Suppressor macrophage (primary cell): Measurements from ENCODE around the gene FAT1.

Experiments
- DNase-seq, 4 experiments: peaks; one replicate each; pipeline ENCODE4 v3.0.0-alpha.2; 2020 to 2022

The FAT1 gene

DNA sequence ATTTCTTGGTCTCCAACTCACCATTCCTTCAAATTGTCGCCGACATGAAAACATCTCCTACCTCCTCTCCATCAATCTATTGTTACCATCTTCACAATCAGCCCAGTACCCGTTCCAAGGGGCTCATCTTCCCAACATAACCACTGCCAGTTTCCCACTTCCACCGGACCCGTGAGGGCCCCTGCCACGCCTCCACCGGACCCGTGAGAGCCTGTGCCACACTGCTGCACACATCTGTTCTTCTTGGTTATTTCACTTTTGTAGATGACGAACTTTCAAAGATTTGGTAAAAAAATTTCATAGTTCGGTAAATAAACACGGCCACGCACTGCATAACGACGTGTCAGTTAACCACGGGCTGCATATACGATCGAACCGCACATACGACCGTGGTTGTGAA is 65.0 kb downstream of the FAT1 start:
- DNase-seq = no peak

DNA sequence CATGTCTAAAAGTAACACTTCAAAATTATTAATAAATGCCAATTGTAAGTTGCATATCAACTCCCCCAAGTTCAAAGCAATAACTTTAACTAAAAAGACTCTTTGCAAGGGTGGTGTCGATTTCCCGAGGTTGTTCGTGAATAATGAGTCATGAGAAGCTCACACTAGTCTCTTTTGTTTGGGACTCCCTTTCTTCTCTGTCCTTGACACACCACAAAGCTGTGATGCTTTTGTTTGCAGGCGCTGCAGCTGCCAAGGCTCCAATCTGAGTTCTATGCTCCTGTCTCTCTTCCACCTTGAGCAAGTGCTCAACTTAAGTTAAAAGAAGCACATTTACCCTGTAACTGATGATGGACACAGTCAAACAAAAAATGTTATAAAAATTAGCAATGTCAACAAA is 65.9 kb downstream of the FAT1 start:
- no peak for DNase-seq

DNA sequence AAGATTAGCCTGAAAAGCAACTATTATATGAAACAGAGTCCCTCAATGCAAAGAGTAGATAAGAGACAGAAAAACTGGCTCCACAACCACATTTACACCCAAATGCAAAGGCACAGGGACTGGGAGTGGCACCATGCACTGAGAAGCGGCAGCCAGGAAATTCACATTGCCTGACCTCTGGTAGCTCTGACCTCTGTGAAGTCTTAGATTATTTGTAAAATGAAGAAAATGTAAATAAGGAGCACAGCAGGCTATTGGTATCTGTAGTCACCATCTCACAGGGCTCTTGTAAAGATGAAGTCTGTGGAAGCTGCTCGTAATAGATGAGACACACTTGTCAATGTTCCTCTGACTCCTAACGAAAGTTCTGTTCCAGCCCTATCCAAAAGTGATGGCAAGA is 69.7 kb downstream of the FAT1 start:
- DNase-seq = no peak

DNA sequence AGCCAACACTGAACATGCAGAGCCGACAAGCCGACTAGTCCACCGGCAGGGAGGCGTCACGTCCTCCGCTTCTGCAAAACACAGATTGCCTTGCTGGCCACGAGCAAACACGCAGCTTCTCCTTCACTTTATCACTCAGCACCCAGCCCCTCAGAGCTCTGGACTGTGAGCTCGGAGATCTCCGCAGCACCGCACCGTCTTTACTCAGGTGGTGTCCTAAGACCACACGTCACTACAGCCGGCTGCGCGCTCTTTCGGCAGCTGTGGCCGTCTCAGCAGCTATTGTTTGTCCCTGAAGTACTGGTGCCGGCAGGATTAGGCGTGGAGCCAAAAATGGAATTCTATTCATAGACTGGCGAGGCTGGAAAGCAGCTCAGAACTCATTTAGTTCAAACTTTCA is 72.0 kb downstream of the FAT1 start:
- no peak for DNase-seq

DNA sequence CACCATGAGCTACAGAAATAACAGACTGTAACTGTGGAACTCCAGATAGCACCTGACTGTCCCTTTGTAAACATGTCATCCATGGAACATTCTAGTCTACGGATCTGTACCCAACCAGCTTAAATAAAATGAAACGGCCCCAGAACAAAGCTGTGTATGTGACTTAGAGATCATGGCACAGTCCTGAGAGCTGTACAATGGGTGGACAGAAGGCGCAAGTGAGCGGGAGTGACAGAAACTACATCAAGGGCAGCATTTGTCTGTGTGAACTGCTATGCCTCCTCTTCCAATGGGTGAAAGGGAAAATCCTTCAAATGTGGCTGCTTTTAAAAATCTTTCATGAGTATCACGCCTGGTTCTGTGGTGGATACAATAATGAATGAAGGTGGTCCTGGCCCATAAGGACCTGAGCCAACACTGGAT is 72.5 kb downstream of the FAT1 start:
- DNase-seq = no peak

DNA sequence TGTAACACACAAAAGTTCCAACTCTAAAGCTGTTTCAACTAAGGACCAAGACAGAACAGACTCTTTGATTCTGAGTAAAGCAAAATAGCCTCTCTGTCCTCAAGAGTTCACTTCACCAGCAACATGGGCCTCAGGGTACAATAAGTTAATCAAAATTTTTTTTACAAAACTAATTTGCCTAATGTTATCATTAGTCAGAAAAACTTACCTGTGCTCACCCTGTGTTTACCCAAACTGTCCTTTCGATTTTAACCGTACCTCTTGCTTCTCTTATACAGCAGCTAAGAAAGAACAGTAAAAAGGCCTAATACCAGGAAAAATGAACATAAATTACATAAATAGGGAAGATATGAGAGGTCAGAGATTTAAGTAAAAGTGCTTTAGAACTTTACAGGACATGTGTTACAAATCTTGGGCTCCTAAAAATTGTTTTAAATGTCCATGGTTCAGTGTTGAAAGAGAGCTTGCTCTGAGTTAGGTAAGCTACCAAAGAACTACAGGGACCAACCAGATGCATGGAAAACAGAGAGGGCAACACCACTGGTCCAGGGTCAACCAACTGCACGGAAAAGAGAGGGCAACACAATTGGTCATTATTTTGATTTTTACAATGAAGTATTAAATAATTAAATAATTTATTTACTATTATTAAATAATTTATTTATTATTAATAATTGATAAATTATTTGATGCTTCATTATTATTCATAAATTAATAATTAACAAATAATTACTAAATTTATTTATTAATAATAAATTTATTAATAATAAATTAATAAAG is 73.1 kb downstream of the FAT1 start:
- DNase-seq = no peak

DNA sequence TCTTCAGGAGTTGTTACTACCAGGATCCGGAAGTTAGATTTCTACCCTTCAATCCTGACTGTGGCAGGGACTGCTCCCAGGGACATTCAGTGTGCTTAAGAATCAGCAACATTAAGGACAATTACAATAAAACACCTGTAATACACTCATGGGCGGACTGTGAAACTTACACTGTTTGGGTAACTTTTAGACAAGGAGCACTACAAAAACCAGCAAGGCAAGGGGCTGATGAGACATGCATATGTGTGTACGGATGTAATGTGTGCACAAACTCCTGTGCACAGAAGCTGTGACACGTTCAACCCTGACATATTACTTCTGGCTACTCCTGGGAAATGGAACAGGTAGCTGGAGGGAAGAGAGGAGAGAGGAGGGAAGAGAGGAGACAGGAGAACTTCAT is 75.8 kb downstream of the FAT1 start:
- DNase-seq = no peak

DNA sequence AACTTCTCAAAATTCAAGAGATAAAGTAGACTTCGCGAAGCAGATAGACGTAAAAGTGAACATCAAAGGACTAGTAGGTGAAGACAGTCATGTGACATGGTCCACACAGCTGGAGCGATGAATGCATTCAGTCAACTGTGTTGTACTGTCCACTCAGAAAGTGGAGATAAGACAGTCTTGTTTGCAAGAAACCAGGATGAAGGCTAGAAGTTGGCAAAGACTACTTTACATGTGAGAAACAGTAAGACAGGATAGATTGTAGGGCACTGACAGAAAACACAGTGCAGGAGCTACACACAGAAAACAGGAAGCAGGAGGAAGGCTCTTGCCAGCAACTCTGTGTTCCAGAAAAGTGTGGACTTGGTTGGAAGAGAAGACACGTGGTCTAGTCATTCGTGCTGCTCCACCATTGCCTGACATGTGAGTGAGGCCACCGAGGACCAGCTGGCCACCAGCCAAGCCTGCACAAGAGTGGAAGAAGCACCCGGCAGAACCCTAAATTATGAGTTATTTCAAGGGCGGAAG is 78.9 kb downstream of the FAT1 start:
- DNase-seq = no peak

DNA sequence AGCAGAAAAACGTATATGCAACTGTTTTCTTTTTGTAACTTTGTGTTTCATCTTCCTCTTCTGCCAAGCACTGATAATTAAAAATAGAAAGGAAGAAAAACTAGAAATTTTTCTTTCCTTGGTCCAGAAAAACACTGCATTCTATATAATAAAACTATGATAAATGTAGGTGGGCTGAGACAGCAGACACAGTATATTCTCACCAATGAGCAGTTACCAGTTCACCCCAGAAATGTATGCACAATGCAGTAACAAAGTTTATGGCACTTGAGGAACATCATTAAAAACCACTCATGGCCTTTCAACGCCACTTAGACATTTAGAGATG is 79.4 kb downstream of the FAT1 start:
- no peak for DNase-seq

DNA sequence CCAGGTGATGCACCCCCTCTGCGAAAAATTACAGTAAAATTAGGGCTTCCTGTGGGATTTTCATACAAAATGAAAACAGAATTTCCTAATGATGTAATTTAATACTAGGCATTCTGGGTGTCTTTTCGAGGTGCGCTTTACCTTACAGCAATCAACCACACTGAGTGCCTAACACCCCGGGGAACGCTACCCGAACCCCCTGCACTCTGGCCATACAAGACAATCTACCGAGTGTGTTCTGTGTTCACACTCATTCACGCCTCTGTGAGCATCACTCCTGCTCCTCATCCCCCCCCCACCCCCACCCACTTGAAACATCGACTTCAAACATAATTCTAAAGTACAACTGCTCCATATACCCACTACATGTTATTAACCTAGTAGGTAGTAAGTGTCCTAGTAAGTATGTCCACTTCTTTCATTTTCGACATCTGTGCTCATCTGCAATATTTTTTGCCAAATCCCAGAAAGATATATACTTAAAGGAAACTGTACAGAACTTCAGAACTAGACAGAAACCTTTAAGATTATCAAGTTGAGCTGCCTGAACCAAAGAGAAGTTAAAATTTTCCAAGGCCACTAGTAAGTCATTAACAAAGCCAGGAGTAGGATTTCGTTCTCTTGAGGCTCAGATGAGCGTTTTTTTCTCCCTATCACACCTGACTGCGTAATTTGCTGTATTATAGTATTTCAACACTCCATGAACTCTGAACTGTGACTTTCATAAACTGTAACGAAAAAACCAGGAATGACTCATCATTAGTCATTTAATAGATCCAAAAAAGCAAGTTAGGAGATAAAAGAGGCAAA is 80.0 kb downstream of the FAT1 start:
- DNase-seq = no peak

DNA sequence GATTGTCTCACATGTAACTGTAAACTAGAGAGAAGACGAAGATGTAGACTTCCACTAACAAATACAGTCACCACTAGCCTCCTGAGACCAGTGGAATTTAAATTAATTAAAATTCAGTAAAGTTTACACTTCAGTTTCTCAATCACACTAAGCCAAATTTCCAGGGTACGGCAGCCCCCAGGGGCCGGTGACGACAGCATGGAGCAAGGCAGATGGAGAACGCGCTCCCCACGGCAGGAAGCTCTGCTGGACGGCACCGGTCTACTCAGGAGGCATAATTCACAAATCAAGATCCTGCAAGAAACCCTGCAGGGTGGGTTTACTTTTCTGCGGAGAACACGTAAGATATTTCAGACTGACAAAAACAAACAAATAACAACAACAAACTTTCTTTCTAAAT is 80.7 kb downstream of the FAT1 start:
- DNase-seq = no peak

DNA sequence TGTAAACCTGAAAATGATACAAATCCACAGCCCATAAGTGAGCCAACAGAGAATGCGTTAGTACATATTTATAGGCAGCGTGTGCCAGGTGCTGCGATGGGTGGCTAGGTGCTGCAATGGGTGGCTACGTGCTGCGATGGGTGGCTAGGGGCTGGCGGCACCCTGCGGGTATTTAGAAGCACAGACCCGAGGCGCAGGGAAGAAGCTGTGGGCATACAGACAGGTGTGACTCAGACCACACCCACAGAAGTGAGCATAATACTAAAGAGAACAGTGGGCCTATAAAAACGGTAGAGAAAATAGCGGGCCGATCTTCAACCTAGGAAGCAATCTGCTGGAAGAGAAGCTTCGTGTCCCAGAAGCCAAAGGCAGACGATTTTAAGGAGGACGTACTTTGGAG is 81.1 kb downstream of the FAT1 start:
- DNase-seq = no peak

DNA sequence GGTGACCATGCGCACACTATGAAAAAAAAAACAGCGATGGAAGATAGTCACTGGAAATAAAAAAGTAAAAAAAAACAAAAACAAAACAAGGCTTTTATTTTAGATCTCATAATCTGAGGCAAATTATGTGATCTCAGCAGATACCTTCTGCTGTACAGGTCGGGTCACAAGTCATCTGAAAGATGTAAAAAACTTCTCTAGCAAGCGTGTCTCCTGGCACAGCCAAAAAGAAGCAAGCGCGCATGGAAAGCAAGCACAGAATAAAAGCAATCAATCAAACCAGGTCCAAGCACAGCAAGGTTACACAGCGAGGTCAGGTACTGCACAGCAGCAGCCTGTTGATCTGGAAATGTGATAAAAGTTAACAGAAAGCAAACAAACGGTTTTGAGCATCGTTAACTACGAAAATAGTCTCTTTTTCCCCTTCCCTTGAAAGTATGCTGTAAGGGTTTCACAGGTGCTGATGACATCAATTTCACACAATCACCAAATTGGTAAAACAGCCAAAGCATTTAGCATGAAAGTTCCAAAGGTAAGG is 89.0 kb downstream of the FAT1 start:
- no peak for DNase-seq

DNA sequence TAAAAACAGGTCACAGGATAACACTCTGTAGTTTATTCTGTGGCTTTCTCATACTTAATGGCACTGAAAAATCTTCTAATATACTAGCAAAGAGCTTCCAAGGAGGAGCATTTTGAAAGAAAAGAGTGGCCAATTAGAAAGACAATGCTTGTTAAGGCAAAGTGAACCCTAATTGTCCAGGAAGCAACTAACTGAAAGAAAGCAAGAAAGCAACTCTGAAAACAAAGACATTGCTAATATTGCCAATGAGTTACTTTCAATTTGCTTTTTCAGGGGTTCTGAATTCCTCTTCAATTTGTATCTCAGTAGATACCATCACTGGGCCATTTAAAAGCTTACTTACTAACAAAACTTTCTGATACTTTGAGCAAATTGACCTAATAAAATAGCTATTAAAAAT is 89.8 kb downstream of the FAT1 start:
- no peak for DNase-seq

DNA sequence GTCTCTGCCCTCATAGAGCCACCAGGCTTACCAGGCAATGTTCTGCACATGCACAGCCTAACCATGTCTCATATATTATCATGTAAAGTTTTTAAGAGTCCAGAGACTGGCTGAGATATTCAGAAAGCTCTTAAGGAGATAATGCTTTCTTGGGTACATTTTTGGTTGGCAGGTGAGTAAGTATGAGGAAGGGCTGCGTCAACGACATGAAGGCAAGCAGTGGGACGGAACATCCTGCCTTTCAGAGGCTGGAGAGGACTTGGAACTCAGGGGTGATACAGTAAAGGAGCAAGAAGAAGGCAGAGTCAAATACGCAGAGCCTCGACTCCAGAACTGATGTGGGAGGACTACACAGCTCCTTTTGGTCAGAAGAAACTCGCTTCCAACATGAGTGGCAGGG is 93.5 kb downstream of the FAT1 start:
- DNase-seq = no peak

DNA sequence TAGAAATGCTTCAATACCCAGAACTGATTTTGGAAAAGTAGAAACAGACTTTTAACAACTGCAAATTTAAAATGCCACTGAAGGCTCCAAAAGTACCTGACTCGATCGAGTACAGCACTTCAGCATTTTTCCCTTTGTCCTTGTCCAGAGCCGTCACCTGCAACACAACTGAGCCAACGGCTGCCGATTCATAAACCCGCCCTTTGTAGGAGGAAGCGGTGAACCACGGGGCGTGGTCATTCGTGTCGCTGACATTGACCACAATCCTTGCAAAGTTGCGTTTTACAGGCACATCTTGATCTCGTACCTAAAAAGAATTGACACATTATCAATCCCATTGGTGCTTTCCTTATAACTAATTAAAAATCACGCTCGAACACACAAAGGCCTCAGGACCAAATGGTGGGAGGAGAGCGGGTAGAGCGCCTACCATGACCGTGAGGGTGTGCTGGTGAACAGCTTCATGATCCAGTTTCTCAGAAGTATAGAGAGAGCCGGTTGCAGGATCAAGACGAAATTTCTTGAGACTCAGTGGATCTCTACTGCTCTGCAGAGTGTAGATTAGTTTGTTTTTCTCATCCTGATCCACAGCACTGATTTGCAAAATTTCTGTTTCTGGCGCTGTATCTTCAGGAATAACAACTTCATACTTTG is 95.5 kb downstream of the FAT1 start:
- DNase-seq = no peak

DNA sequence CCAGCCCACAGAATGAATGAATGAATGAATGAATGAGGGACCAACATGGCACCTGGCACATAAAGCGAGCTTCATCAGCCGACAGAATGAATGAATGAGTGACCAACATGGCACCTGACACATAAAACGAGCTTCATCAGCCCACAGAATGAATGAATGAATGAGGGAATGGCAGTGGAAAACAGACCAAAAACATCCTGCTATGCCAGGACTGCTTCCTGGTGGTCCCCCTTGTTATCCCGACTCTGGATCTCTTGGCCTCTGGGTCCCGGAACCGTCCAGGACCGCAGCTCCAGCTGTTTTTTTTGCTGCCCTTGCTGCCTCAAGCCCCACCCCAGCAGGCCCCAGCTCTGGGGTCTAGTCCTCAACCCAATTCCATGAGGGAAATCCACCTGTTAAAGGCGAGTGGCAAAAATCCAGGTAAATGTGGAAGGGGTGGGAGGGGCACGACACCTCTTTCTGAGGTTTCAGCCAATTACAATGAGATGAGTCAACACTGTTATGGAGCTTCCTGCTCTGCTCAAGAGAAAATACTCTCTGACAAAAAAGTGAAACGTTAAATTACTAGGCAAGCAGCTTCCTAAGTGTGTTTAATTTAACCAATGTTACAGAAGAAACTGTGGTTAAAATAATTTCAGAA is 96.3 kb downstream of the FAT1 start:
- DNase-seq = no peak

DNA sequence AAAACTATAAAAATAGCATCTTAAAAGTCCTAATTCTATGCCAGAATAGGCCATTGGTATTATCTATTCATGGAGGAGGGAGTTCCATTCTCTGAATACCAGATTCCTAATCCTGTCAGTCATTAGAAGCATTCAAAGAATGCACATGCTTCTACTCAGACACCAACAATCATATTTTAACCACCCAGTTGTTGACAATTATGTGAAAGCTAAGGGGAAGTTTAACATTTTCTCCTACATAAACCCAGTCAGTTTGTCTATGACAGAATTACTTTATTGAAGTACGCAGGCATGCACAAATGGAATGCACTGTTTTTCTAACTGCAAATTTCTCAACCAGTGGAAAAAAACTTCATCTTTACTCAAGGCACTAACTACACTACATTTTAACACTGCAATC is 98.7 kb downstream of the FAT1 start:
- no peak for DNase-seq

DNA sequence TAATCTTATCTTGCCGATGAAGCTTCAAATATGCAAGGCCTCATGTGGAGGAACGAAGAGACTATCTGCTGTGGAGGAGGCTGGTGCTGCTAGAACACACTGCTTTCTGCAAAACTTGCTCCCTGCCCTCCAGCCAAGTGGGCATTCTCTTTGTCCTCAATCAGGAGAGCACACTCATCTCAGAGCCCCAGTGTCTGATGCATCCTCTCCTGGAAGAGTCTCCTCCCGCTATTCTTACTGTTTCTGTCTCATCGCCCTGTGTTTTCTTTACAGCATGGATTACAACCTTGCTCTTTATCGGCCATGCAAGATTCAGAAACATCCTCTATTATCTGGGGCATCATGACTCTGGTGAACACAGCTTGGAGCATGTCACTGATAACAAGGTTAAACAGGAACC is 100.1 kb downstream of the FAT1 start:
- DNase-seq = no peak

DNA sequence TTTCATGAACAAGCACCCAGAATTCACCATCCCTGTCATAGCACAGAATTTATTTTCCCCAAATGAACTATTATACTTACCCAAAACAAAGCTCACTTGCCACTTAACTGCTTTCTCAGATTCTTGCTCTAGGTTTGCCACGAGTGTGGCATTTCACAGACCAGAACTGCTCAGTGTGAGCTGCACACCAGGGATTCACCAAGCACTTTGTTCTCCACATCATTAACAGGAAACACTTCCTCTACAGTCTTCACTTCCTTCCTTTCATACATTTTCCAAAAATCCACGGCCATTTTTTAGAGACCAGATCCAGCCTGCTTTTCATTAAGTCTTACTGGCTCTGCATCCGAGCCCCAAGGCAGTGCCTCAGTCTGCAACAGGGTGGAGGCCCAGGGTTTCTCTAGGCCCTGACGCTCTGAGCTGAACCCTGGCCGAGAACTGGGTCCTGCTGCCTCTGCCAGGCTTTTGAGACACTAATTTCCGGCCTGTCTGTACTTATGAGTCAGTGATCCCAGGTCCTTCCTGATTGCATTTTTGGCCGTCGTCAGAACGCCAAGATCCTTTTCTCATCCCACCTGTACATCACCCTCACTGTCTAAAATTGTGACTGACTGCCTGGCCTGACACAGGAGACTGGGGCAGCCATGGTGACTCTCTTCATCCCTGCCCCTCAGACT is 100.7 kb downstream of the FAT1 start:
- DNase-seq = no peak

DNA sequence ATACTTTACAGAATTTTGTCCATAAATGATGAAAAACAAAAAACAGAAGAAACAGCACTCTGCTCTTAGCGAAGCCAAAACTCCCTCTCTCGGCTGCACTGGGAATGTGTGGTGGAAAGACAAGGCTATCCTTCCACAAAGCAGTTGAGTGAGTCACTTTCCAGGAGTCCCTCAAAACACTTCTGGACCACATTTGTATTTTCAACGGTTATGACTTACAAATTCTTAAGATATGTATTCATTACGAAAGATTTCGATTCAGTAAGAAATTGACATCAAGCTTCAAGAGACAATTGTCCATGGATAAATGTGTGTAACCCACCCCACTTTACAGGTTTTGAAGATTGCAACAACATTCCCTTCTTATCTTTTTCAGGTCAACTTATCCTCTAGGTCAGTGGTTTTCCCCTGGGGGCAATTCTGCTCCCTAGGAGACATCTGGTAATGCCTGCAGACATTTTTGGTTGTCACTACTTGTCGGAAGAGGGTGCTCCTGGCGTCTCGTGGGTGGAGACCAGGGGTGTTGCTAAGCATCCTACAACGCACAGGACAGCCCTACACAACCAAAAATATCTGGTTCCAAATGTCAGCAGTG is 101.6 kb downstream of the FAT1 start:
- DNase-seq = no peak

DNA sequence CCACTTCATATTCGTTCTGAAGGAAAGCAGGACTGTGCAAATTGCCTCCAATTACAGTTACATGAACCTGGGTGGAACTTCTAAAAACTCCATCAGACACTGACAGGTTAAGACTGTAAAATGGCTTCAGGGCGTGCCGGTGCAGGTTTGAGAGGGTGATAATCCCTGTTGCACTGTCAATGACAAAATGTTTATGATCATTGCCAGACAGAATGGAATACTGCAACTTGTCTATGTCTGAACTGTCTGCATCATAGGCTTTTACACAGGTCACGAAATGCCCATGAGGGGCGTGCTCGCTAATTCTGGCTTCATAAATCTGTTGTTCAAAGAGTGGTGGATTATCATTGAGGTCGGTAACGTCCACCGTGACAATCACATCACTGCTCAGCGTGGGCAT is 104.6 kb downstream of the FAT1 start:
- no peak for DNase-seq
